CD4-positive, alpha-beta T cell treated with Interleukin-12 subunit alpha and Interleukin-12 subunit beta, for 1 hour (primary cell): ENCODE data around the gene STRIP1.
"Not testable (repeated sequence)": the region's sequence is repeated elsewhere in the genome, so short reads cannot be mapped to it uniquely, and the experiment has no call there.

ENCODE experiments used
- DNase-seq: peaks from one replicate; pipeline ENCODE4 v3.0.0-alpha.2; 2020

The STRIP1 gene

GRCh38 chr1:110070671-110071242, 36.3 kb downstream of the STRIP1 start, which contains the start of gene ALX3:
TSS of gene ALX3 (minus strand) at chr1:110070672. CDS start at chr1:110070612, 60 bp downstream.
- no peak for DNase-seq

GRCh38 chr1:110074166-110074565, 39.7 kb downstream of the STRIP1 start:
- no peak for DNase-seq

DNA sequence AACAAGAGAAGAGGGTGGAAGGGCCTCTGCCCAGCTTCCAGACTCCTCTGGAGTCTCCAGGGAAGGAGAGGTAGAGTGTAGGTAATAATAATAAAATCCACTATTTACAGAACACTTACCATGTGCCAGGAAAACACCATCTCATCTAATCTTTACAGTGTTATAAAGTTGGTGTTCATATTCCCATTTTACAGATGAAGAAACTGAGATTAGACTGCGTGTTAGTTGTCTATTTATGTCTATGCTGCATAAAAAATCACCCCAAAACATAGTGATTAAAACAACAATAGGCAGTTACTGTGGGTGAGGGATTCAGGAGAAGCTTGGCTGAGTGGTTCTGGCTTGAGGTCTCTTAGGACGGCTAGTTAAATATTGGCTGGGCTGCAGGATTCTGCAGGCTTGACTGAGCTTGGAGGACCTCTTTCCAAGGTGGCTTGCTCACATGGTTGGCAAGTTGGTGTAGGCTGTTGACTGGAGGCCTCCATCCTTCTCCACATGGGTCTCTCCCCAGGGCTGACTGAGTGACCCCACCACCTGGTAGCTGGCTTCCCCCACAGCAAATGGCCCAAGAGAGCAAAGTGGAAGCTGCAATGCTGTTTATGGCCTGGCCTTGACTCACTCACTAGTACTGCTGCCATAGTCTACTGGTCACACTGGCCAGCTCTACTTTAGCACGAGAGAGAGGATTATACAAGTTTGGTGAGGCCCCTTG, 42.5 kb downstream of the STRIP1 start:
- DNase-seq: no peak

DNA sequence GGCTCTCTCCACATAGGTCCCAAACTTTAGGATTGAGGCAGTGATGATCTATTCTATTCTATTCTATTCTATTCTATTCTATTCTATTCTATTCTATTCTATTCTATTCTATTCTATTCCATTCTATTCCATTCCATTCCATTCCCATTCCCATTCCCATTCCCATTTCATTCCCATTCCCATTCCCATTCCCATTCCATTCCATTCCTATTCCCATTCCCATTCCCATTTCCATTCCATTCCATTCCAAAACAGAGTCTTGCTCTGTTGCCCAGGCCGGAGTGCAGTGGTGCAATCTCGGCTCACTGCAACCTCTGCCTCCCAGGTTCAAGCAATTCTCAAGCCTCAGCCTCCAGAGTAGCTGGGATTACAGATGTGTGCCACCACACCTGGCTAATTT, 45.6 kb downstream of the STRIP1 start:
- DNase-seq: not testable (repeated sequence)

DNA sequence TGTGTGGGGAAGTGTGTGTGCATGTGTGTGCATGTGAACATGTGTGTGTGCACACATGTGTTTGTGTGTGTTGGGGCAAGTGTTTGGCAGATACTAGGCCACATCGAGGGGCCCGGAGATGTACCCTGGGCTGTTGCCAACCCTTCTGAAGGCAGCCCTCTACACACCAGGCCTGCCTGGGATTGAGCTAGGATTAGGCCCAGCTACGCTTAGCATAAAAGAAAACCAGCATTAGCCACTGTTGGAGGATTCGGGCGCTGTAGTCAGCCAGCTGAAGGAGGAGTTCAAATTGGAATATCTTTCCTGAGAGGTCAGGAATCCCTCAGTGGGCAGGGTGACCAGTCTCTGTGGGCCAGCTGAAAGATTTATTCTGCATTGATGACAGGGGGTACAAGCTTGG, 46.6 kb downstream of the STRIP1 start:
- no peak for DNase-seq

DNA sequence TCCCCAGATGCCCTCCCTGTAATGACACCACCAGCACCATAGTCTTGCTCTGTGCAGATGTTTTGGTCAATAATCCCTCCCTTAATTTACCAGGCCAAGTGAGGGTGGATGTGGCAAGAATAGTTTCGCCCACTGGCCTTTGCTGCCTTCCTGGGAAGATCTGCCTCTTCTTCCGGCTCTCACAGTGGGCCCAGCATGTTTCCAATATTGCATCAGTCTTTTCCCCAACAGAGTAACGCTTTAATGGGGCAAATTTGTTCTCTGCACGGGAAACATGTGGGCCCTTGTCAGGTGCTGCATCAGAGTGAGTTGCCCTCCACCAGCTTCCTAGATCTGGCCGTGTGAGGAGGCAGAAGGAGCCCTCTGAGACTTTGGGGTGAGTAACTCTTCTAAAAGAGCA, 48.1 kb downstream of the STRIP1 start:
- no peak for DNase-seq

DNA sequence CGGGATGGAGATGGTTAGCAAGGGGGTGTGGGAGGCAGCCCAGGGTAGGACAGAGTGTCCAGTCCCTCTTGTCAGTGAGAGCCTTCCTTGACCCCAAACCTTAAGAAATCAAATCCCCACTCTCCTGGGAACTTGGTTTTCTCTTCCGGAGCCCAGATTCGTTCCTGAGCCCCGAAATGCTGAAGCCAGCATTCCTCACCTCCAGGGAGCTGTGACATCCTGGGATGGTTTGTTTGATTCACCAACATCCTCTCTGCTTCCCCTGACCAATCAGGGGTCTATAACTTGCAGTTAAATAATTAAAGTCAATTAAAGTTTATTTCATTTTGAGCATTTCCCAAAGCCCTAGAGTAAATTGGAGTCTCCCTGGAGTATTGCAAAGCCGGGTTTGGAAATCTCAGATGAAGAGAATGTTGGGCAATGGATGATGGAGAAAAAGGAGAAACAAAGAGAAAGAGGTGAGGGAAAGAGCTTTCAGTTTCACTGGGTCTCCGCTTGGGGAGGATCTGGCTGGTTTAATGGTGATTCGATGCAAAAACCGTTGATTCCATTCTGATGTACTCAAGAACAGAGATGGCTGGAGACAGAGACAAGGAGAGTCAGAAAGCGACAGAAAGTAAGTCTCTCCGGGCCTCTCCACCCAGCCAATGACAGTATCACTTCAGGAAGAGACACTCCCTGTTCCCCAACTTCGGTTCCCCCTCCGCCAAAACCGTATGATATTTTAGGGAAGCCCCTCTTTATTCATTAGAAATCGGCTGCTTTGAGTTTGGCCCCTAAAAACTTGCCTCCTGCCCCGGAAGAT, 48.8 kb downstream of the STRIP1 start:
- no peak for DNase-seq

DNA sequence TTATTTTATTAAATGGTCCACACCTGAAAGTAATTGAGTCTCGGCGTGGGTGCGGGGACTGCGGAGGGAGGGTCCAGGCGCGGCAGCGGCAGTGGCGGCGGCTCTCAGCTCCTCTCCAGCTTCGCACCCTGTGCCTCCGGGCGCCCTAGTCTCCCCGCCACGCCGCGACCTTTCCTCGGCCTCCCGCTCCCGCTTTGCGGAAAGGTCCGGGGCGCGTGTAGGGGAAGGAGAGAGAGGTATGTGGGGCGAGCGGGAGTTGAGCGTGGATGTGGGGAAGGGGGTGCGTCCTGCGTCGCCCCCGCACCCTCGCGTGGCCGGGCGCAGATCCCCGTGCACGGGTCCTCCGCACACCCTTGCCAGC, 49.4 kb downstream of the STRIP1 start:
- no peak for DNase-seq

- DNase-seq: peak; percentile 22
Measured at GRCh38 chr1:110084227-110085078, 50.0 kb downstream of the STRIP1 start.

DNA sequence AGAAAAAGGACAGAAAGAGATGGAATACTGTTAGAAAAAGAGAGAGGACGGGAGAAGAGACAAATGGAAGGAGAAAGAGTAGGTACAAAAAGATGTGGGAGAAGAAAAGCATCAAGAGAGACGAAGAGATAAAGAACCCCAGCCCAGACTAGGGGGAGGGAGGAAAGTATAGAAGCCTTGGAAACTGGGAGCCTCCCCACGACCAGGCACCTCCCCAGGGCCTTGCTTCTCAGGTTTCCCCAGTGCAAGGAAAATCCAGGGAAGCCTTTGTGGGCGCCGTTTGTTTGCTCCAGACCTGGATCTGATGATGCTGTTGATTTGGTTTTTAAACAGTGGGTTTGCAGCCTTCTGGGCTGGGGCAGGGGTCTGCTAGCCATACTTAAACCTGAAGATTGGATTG, 51.2 kb downstream of the STRIP1 start:
- DNase-seq: no peak

DNA sequence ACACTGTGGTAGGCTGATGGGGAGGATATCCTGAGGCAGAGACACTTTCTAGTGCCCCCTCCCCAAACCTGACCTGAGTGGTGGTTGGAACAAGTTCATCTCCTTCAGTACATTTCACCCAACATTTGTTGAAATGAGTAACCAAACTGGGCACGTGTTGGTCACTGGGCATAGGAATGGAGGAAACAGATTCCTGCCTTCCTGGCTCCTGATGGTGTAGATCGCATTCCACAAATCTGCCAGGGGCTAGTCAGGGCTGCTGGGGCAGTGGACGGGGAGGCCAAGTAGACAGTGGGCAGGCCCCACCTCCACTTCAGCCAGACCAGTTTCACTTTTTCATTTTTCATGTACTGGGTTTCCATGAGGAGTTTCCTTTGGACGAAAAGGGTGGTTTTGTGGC, 52.5 kb downstream of the STRIP1 start:
- no peak for DNase-seq

DNA sequence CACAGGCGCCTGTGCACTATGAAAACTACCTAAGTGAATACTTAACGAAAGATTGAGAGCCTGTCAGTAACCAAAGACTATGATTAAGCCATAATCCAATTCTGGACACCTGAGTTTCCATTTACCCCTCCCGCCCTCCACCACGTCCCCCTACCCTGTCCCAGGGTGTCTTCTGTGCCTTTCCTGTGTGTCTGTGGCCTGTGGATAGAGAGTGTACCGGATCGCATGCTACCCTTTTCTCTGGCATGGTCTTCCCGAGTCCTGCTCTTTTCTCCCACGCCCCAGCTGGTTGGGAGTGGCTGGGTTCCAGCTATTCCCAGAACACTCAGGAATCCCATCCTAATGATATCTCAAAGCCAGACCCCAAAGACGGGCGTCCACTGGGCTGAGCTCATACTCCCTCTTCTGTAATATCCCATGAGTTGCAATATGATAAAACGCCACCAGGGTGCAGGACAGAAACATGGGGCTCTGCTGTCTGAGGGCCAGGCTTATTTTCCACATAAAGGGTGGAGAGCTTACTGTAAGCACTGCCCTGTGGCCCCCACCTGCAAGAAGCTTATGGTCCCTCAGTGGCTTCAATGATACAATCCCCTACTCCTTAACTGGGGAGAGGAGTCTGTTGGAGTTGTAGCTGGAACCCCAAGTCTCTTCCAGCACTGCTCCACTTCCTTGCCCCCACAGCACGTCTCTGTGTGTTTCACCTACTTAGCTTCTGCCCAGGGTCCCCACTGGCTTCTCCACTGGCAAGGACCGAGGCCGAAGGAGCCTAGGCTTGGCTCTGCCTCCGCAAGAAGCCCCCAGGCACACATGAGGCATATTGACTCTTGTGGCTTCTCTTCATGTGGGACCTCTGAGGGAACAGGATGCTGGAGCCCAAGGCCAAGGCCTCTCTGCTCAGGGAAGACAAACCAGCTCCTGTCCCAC, 53.7 kb downstream of the STRIP1 start:
- peak; percentile 52 for DNase-seq

- no peak for DNase-seq
Measured at GRCh38 chr1:110088739-110089316, 54.4 kb downstream of the STRIP1 start.

GRCh38 chr1:110089561-110090275, 55.3 kb downstream of the STRIP1 start:
- no peak for DNase-seq

- DNase-seq: no peak
Measured at GRCh38 chr1:110091381-110091780, 57.0 kb downstream of the STRIP1 start.

- DNase-seq: no peak
Measured at GRCh38 chr1:110091791-110092190, 57.4 kb downstream of the STRIP1 start.

DNA sequence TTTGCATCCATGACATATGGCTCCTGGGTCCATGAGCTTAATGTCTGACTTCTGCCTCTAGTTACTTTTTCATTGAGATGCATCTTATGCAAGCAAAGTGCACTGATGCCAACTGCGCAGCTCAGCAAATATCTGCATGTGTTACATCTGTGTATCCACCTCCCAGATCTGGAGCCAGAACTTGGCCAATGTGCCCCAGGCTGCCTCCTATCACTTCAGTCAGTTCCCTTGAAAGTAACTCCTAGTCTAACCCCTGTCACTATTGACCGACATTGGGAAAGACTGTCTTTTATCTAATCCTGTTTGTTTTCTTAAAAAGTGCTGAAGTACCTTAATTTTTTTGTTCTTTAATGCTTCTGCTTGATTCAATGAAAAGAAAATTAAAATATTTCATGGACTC, 58.6 kb downstream of the STRIP1 start:
- no peak for DNase-seq

- DNase-seq: no peak
Measured at GRCh38 chr1:110094931-110095654, 60.7 kb downstream of the STRIP1 start.

DNA sequence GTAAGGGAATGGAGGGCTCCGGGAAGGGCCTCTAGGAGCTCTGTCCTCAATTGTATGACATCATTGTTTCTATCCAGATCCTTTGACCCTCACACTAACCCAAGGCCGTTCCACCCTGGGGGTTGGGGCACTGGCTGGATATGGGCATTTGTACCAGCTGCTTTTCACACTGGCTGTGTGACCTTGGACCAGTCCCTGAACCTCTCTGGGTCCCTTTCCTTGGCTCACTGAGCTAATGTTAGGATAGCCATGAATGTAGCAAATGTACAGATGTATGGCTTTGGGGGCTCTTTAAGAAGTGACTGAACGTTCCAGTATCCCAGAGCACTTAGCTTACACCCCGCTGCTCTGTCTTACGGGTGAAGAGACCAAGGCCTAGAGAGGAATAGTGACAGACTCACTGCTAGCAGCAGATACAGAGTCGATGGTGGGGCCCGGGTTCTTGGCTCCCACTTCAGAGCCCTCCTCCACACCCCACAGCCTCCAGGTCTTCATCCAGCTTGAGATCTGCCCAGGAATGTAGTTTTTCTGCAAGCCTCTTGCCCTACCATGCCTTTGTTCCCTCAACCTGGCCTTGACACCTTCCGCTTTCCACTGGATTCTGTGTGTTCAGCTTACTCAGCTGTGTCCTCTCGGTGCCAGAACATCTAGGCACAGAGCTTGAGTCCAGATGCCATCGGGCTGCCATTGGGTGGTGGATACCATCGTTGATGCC, 63.2 kb downstream of the STRIP1 start:
- no peak for DNase-seq
